HG03025 (cell line): ENCODE measurements around the gene CDKAL1.
A peak's percentile ranks its signal among the peaks of the same experiment; 100 is the strongest.
"Not testable (repeated sequence)": the region's sequence is repeated elsewhere in the genome, so short reads cannot be mapped to it uniquely, and the experiment has no call there.

Source experiments
- ATAC-seq: cut with Tn5 transposase; IDR thresholded peaks from one replicate; pipeline ENCODE4 v1.9.1; 2021; ENCODE audit warnings: mild to moderate bottlenecking, moderate library complexity; ENCODE audit not compliant: unreplicated experiment, low FRiP score

CDKAL1 gene

DNA sequence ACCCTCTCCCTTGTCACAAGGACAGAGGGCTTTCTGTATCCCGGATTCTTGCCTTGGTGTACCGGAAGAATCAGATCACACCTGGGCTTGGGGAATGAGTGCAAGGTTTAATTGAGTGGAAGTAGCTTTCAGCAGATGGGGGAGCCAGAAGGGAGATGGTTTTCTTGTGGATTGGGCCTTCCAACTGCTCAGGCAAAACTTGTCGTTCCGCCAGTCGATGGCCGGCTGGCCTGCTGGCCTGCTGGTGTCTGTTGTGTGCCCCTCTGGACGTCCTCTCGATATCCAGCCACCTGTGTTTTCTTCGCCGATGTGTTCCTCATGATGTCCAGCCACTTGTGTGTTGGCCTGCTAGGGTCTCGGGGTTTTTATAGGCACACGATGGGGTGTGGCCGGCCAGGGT is 168.1 kb downstream of the CDKAL1 start:
- ATAC-seq, result no peak

DNA sequence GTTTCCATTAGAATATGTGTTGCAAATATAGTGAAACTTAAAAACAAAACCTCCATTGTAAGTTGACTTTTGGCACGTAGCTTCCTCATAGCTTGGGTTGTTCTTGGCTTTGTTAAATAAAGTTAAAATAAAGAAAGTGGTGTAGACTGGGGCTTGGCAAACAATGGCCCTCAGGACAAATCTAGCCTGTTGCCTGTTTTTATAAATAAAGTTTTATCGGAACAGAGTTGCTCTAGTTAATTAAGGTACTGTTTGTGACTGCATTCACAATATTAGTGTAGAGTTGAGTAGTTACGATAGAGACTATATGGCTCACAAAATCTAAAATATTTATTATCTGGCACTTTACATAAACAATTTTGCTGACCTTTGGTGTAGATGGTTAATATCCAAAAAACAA is 168.8 kb downstream of the CDKAL1 start:
- no peak for ATAC-seq

- no peak for ATAC-seq
These were observed 170.2 kb downstream of the CDKAL1 start for GRCh38 chr6:20704325-20705025.

GRCh38 chr6:20705741-20706140 is 171.5 kb downstream of the CDKAL1 start:
- no peak for ATAC-seq

DNA sequence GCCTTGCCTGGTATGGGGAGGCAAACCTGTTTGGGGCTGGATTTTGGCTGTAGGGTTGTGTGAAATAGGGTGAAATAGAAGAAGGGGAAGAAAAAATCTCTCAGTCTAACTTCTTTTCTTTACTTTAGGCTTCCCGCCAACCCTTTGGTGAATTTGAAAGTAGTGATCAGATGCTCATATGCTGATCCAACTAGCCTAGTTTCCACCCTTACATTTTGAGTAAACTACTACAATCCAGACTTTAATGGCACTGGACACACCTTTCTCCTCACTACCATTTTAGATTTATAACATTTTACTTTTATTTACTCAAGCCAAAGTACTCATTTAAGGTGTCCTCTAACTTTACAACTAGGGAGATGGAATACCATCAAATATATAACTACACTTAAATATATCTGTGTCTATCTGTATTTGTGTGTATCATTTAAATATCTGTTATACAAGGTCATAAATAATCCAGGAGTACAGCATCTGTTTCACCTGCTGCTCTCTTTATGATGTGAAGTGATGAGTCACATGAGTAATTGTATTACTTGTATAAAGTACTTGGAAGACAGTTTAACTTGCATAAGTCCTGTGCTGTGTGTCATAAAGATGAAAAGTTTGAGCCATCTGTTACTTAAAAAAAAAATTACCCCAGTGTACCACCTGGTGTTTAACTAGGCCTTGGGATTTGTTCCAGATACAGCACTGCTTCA is 172.1 kb downstream of the CDKAL1 start:
- no peak for ATAC-seq

GRCh38 chr6:20706939-20707485 is 172.8 kb downstream of the CDKAL1 start:
- ATAC-seq, result no peak

GRCh38 chr6:20707870-20708269 is 173.6 kb downstream of the CDKAL1 start:
- ATAC-seq, result no peak

- no peak for ATAC-seq
These were observed 174.3 kb downstream of the CDKAL1 start for GRCh38 chr6:20708367-20709124.

DNA sequence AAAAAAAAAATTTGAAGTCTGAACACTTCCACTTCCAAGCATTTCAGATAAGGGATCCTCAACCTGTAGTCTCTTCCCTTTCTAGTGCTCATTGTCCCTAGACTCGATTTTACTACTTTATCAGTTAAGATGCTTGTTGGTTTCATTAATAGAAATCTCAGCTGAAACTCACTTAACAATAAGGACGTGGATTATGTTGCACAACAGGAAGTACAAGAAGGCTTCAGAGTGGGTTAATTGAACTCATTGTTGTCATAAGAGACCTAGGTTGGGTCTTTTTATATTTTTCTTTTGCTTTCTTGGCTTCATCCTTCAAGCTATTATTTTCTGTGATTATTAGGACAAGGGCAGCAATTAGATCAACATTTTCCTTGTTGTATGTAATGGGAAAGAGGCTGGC is 175.2 kb downstream of the CDKAL1 start:
- no peak for ATAC-seq

GRCh38 chr6:20710341-20710740 is 176.1 kb downstream of the CDKAL1 start:
- ATAC-seq, result no peak

- no peak for ATAC-seq
These were observed 177.3 kb downstream of the CDKAL1 start for GRCh38 chr6:20711518-20711917.

DNA sequence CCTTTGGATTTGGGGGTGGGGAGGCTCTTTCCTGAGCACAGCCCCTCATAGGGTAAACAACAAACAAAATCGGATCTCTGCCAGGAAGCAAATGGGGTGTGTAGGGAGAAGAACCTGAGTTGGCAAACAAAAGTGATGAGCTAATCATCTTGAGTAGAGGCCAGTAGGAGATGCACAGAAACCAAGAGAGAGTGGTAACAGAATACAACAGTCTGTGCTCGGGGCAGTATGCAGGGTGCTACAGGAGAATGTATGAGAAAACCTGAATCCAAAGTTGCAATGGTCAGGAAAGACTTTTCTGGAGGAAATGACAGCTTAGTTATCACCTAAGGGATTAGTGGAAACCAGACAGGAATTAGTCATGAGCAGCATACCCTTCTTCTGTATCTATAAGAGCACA is 177.8 kb downstream of the CDKAL1 start:
- no peak for ATAC-seq

- no peak for ATAC-seq
These were observed 181.0 kb downstream of the CDKAL1 start for GRCh38 chr6:20715135-20715806.

DNA sequence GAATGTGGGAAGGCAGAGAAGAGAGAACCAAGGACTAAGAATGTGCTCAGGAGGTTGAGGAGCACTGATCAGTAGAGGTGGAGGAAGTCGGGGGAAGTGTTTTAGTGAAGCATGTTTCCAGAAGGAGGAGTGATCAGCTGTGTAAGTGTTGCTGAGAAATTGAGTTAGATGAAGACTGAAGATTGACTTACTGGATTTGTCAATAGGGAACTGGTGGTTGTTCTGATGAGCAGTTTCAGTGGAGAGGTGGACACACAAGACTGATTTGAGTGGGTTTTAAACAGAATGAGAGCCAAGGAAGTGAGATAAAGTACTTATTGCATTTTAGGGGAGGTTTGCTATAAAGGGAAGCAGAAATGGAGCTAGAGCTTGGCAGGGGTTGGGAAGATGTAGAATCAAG is 182.6 kb downstream of the CDKAL1 start:
- ATAC-seq, result peak; percentile 78

GRCh38 chr6:20717743-20718142 is 183.5 kb downstream of the CDKAL1 start:
- ATAC-seq, result peak; percentile 49

DNA sequence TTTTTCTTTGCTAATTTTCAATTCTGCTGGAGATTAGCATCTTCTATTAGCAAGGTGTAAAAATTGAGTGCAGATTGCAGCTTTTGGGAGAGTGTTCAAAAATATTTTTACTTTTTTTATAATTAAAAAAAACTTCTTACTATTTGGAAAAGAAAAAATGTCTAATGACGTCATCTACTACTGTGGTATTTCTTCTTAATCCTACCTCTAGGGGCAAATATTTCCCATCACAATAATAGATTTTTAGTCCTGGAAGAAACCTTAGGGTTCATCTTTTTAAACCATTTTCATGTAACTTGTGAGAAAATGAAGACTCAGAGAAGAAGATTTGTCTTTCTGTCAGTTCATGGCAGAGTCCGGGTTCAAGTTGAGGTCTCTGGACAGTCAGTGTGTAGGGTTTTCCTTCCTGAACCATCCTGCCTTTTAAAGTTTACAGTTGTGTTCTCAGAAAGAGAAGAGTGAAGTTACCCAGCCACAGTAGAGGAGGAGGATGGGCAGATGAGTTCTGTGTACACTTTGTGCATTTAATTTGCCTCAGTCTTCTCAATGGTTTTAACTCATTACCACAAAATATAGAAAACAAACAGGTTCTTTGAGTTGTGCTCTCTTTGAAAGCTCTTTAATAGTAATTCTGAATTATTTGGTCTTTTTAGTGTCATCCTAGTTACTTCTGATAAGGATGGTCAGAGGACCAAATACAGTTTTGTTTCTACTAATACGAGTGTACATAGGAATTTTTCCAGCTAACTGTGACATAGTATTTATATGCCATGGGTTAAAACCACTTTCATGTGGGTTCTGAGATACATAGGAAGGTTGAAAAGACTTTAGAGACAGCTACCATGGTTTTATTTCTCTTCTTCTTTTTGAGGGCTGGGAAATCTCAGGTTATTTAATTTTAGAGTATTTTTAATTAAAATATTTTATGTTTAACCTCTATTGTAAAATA is 184.7 kb downstream of the CDKAL1 start:
- no peak for ATAC-seq

GRCh38 chr6:20719980-20720379 is 185.7 kb downstream of the CDKAL1 start:
- ATAC-seq, result no peak

DNA sequence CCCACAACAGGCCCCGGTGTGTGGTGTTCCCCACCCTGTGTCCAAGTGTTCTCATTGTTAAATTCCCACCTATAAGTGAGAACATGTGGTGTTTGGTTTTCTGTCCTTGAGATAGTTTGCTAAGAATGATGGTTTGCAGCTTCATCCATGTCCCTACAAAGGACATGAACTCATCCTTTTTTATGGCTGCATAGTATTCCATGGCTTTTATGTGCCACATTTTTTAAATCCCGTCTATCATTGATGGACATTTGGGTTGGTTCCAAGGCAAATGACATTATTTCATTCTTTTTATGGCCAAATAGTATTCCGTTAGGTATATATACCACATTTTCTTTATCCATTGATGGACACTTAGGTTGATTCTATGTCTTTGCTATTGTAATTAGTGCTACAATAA is 186.9 kb downstream of the CDKAL1 start:
- ATAC-seq, result not testable (repeated sequence)

GRCh38 chr6:20722455-20722854 is 188.2 kb downstream of the CDKAL1 start:
- peak; percentile 61 for ATAC-seq

DNA sequence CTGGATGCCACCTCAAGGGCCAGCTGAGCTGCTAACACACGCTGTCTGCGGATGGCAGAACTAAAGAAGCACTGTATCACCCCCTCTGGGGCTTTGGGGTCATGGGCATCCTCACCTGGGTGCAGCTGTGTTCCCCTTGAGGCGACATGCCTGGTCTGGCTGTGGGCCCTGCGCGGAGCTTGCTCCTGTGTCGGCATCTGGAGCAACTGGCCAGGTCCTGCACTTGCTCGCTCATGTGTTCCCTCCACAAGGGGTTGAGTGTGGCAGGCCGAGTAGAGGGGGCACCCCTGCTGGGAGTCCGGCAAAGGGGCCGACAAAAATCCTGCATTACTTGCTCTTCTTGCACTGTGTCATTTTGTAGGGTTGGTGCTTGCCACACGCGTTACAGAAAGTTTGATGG is 189.0 kb downstream of the CDKAL1 start:
- no peak for ATAC-seq
